Measurements from ENCODE around the gene NCBP2. TPM values are rescaled to one million over a fixed set of nuclear protein-coding genes. Genes with fewer than 3 reads are reported as not detected.

The NCBP2 gene
- polyA plus RNA-seq, 1 donor from 2014 or later = 138 TPM

- peak; percentile 3 for TF ChIP-seq POLR2AphosphoS5 (IDR thresholded peaks at IDR 0.05)
- no peak for TF ChIP-seq EP300 (conservative IDR thresholded peaks at IDR 0.05; ENCODE audit: poor library complexity, severe bottlenecking)
- H3K9ac ChIP-seq (ENCODE audit: low read length) = peak within 1 kb of the TSS; percentile 64
- no peaks in the 10 kb centered on the region for H3K36me3 ChIP-seq (ENCODE audit: insufficient read depth, low read length)
- peak within 1 kb of the TSS; percentile 24 for H2AFZ ChIP-seq (ENCODE audit: low read depth, low read length)
- no peak within 1 kb of the TSS for H3K27ac ChIP-seq (ENCODE audit: low read length)
- peak within 1 kb of the TSS; percentile 88 for H3K4me3 ChIP-seq (ENCODE audit: low read length)
- no peaks in the 10 kb centered on the region for H4K20me1 ChIP-seq (ENCODE audit: insufficient read depth)
- H3K9me3 ChIP-seq (ENCODE audit: low read length) = peaks cover 4% of the 10 kb centered on the region
- peak within 1 kb of the TSS; percentile 30 for H3K4me2 ChIP-seq (ENCODE audit: low read length)
- no peaks in the 10 kb centered on the region for H3K9me2 ChIP-seq (ENCODE audit: insufficient read depth, low read length)
- peaks cover 51% of the 10 kb centered on the region for H3K27me3 ChIP-seq (ENCODE audit: insufficient read depth, low read depth, low read length)
- H3F3A ChIP-seq (ENCODE audit: insufficient read depth, low read length, poor library complexity, severe bottlenecking) = no peaks in the 10 kb centered on the region
- no peaks in the 10 kb centered on the region for H3K79me2 ChIP-seq (replicated peaks; ENCODE audit: insufficient read depth, low read length)
Measured at GRCh38 chr3:196968233-196969133, 26.2 kb upstream of the NCBP2 start, which contains the start of gene PIGZ. Gene PIGZ (minus strand): TSS chr3:196968833. CDS start chr3:196952031, 16,802 bp downstream.

GRCh38 chr3:196967412-196968232, 25.3 kb upstream of the NCBP2 start:
- H2AFZ ChIP-seq (ENCODE audit: low read depth, low read length) = no peak overlapping the region
- no peaks in the 10 kb centered on the region for H4K20me1 ChIP-seq (ENCODE audit: insufficient read depth)
- no peak overlapping the region for H3K27ac ChIP-seq (ENCODE audit: low read length)
- H3K9me2 ChIP-seq (ENCODE audit: insufficient read depth, low read length) = no peaks in the 10 kb centered on the region
- no peaks in the 10 kb centered on the region for H3K36me3 ChIP-seq (ENCODE audit: insufficient read depth, low read length)
- no peaks in the 10 kb centered on the region for H3K79me2 ChIP-seq (replicated peaks; ENCODE audit: insufficient read depth, low read length)
- H3F3A ChIP-seq (ENCODE audit: insufficient read depth, low read length, poor library complexity, severe bottlenecking) = no peaks in the 10 kb centered on the region
- H3K9me3 ChIP-seq (ENCODE audit: low read length) = peaks cover 4% of the 10 kb centered on the region
- peaks cover 51% of the 10 kb centered on the region for H3K27me3 ChIP-seq (ENCODE audit: insufficient read depth, low read depth, low read length)
- peak overlapping the region; percentile 30 for H3K4me2 ChIP-seq (ENCODE audit: low read length)
- H3K9ac ChIP-seq (ENCODE audit: low read length) = no peak overlapping the region
- peak overlapping the region; percentile 69 for H3K4me3 ChIP-seq (ENCODE audit: low read length)
- no peak for TF ChIP-seq EP300 (conservative IDR thresholded peaks at IDR 0.05; ENCODE audit: poor library complexity, severe bottlenecking)
- no peak for TF ChIP-seq SMC3 (conservative IDR thresholded peaks at IDR 0.05; ENCODE audit: poor library complexity)
- TF ChIP-seq POLR2AphosphoS5 (IDR thresholded peaks at IDR 0.05) = no peak
- no peak for TF ChIP-seq TAF1 (IDR thresholded peaks at IDR 0.05; ENCODE audit: low read depth)
- TF ChIP-seq MXI1 (conservative IDR thresholded peaks at IDR 0.05; ENCODE audit: poor library complexity, severe bottlenecking) = no peak
- TF ChIP-seq EZH2 (IDR thresholded peaks at IDR 0.05; ENCODE audit: borderline replicate concordance, insufficient read depth, low read length, poor library complexity, severe bottlenecking) = no peak
- no peak for TF ChIP-seq CTCF (IDR thresholded peaks at IDR 0.05; ENCODE audit: poor library complexity, severe bottlenecking)
- no peak for TF ChIP-seq REST (IDR thresholded peaks at IDR 0.05; ENCODE audit: borderline replicate concordance)
- TF ChIP-seq RAD21 (conservative IDR thresholded peaks at IDR 0.05) = no peak
